Activated CD4-positive, CD25-positive, alpha-beta regulatory T cell (primary cell): ENCODE measurements around the gene EEF1AKMT3.

ENCODE experiments used
- DNase-seq, 4 experiments: peaks; one replicate each; lab custom pipeline; 2025; lab: John Stamatoyannopoulos, UW

The EEF1AKMT3 gene

DNA sequence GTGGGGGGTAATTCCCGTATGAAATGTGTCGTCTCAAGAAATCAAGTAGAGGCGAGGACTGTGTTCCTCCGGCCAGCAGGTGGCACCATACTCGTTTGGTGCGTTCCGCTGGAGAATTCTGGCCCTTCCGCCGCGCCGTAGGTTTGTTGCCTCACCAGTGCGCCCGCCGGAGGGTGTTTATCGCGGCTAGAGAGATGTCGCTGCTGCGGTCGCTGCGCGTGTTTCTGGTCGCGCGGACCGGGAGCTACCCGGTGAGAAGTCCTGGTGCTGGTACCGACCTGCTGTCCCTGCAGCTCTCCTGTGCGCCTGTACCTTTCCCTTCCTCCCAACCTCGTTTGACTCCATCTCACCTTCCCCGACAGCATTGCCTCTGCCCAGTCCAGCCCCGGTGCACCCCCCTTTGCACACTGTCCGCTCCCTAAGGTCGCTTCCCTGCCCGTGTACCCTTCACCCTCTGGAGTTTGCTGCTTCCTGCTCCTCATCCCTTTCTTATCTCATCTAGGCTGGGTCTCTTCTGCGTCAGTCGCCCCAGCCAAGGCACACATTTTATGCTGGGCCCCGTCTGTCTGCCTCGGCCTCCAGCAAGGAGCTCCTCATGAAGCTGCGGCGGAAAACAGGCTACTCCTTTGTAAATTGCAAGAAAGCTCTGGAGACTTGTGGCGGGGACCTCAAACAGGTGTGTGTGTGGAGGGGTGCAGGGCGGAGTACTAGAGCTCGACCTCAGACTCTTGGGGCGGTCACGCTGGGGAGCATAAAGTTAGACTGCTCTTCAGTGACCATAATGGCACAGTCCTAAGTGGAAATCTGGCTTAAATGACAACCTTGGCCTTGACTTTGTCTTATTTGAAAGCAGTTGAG is 10.4 kb downstream of the EEF1AKMT3 start, which contains the start of gene TSFM:
TSS of gene TSFM (plus strand) at position 180 of the 858 bp plus-strand sequence. CDS start at position 195, 15 bp downstream.
- peak; percentile 90 to 98 (median 94) for DNase-seq

- no peak for DNase-seq
These were observed 11.0 kb downstream of the EEF1AKMT3 start for GRCh38 chr12:57783466-57783801.

DNA sequence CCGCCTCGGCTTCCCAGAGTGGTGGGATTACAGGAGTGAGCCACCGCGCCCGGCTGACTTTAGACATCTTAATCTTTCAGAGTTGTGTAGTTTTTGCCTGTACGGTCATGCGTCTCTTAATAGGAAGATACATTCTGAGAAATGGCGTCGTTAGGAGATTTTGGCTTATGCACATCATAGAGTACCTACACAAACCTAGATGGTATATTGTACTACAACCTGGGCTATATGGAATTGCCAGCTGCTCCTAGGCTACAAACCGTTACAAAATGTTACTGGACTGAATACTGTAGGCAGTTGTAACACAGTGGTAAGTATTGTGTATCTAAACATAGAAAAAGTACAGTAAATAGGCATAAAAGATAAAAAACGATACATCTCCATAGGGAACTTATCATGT is 11.4 kb downstream of the EEF1AKMT3 start:
- DNase-seq: no peak

DNA sequence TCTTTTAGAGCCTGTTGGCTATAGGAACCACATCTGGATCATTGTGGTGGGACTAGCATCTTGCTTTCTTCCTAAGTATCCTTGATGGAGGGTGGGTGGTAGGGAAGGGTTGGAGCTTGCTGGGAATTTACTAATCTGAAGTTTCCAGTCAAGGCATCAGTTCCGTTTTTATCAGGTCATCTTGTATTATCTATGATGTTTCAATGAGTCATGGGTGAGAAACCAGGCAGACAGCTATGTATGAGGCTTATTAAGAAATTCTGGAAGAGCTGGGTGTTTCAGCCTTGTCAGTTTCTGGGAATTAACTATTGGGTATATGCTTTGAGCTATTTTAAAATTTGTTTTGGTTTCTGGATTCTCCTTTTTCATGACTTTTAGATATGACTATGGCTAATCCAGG is 21.5 kb downstream of the EEF1AKMT3 start:
- DNase-seq: no peak

DNA sequence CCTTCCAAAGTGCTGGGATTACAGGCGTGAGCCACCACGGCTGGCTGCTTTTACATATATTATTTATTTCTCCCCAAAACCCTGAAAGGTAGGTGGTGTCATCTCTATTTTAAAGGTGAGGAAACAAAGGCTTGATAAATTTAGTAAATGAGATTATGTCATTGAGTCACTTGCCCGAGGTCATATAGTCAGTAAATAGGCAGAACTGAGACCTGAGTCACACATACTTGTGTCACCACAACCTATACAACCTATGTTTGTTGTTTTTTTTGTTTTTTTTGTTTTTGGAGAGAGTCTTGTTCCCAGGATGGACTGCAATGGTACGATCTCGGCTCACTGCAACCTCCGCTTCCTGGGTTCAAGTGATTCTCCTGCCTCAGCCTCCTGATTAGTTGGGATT is 22.9 kb downstream of the EEF1AKMT3 start:
- DNase-seq: no peak

GRCh38 chr12:57796996-57797395 is 24.6 kb downstream of the EEF1AKMT3 start:
- no peak for DNase-seq

DNA sequence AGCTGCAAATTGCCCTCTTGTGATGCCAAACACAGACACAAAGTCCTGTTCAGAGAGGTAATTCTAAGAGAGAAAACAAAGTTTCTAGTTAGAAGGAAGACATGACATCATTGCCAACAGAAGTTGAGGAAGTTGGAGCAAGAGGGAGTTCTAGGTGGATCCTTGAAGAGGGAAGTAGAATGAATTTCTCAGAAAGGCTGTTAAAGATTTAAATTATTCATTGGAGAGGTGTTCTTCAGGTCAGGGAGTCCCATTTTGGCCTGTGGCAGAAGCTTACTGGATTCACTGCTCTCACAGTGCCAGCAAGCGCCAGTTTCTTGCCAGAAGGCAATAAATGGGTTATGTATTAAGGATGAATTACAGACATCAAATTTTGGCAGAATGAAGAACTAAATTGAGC is 25.5 kb downstream of the EEF1AKMT3 start:
- DNase-seq: no peak

- DNase-seq: no peak
These were observed 28.6 kb downstream of the EEF1AKMT3 start for GRCh38 chr12:57800965-57801364.

GRCh38 chr12:57802607-57803006 is 30.2 kb downstream of the EEF1AKMT3 start:
- no peak for DNase-seq

DNA sequence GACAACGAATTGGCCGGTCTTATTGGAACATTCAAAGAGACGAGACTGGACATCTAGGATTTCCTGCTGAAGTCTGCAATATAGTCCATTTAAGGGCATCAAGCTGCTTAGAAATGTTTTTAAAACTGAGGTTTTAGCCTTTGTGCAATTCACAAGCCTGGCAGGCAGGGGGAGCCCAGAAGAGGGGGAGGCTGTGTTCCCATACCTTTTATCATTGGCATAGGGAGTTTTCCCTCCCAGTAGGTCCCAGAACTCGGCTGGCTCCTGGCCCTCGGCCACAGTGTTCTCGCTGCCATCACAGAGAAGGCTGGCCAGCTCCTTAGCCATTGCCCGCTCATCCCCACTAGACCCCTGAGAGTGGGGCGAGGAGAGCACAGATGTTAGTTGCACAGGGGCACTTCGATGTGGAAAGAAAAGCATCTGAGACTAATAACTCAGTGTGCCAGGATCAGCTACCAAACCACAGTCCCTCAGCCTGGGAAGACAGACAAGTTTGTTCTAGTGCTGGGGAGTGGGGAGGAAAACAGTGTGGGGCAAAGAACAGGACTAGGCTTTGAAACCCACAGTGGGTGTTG is 31.0 kb downstream of the EEF1AKMT3 start:
- no peak for DNase-seq

DNA sequence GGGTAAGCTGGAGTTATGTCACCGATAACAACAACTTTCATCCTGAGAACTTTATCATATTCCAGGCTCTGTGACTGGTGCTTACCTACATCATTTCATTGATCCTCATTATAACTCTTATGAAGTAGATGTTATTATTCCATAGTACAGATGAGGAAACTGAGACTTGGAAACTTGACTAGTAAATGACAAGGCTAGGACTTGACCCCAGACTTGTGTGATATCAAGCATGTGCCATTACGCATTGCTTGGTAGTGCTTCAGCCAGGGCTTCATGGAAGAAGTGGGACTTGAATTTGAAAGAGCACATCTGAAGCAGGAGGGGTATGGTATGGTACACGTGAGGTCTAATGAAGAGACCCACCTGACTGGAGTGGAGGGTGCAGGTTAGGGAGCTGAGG is 34.3 kb downstream of the EEF1AKMT3 start:
- DNase-seq: no peak

DNA sequence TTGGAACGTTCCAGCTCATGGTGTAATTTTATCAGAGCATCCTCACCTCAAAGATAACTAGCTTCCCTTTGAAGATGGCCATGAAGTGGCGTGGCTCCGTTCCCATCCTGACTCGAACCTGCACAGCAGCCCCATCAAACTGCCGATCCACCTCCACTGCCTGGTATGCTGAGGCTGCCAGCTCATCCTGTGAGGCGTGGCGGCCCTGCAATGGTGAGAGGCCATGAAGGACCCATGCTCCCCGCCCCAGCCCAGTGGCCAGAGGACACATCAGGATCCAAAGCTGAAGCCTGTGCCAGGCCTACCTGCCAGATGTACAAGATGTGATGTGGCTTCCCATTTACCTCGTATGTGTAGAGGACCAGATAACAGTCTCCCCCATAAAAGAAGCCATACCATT is 34.9 kb downstream of the EEF1AKMT3 start:
- no peak for DNase-seq

GRCh38 chr12:57808351-57808750 is 35.9 kb downstream of the EEF1AKMT3 start:
- DNase-seq: no peak

GRCh38 chr12:57809425-57809824 is 37.0 kb downstream of the EEF1AKMT3 start:
- DNase-seq: no peak

DNA sequence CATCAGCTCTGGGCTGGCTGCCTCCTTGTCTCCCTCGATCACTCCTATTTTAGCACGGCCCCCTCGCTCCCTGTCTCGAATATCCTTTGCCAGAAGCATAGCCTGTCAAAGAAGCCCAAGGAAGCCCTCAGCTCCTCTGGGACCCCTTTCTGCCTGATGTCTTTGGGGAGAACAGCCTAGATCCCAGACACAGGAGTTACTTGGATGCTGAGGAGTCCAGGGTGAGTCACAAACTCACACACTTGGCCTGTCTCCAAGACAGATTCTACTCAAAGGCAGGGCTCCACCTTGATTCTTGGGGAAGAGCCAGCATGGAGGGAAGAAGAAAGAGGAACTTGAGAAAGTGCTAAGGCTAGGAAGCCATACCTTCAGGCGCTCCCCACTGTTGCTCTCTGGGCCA is 38.0 kb downstream of the EEF1AKMT3 start:
- no peak for DNase-seq

- DNase-seq: no peak
These were observed 38.8 kb downstream of the EEF1AKMT3 start for GRCh38 chr12:57811028-57811755.

DNA sequence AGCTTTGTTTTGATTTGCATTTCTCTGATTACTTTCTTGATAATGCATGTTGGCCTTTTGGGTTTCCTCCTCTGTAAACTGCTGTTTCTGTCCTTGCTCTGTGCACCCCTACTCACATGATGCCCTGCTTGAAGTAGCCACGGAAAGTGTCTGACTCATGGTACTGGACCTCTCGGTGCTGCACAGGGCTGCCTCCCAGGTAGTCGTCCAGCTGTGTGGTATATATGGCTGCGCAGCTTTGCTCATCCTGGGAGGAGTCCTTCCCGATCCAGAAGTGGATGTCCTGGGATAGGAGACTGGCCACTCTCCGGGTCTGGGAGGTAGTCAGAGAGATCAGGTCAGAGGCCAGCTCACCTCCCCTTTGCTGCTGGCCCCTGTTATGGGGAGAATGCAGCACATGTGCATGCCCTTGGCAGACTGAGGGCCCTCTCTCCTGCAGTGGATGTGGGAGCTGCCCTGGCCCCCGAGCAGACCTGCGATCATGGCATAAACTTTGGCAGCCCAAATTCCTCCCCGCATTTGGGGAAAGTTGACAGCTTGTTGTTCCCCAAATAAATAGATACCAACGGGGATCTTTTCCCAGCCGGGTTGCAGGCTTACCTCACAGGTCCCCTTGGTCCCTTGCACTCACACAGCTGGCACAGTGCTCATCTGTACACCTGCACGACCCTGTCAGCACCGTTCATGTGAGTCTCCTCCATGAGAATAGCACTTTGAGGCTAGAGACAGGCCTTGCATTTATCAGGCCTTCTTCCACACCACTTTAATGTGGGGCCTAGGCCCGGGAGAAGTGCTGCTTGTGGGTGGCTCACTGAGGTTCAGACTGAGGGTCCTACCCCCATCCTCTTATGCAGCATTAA is 40.9 kb downstream of the EEF1AKMT3 start:
- no peak for DNase-seq

- DNase-seq: no peak
These were observed 41.8 kb downstream of the EEF1AKMT3 start for GRCh38 chr12:57813971-57814772.

DNA sequence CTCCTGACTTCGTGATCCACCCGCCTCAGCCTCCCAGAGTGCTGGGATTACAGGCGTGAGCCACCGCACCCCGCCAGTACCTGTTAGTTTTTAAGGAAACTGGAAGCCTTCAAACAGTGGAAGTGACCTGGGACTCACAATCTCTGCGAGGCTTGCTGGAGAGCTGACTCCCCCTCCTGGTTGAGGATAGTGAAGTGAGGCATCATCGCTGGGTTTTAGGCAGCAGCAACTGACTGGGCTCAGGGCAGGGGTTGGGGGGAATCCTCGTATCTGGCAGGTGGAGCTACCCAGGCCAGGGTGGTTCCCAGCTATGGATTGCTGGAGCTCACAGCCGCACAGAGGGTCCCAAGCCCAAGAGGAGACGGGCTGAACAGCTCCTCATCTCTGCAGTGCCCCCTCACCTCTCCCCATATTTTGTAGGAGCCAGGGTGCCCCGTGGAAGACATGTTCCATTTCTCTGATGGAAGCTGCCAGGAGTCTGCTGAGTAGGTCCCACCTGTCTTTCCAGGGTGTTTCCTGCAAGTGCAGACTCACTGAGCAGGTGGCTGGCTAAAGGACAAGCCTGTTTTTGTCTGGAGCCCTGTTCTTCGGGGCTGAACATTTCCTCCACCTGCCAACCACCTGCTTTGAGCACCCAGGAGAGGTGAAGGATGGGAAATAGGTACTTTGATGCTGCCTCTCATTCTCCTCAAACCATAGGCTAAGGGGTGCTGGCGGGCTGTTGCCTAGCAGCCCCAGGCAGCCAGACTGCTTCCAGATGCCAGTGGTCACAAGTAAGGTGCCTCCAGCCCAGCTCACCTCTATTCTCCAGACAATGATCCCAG is 43.0 kb downstream of the EEF1AKMT3 start:
- no peak for DNase-seq
